ENCODE results near the gene PATZ1. TPM values are rescaled to one million over a fixed set of nuclear protein-coding genes. Genes with fewer than 3 reads are reported as not detected.

Gene PATZ1
- 50.1 TPM for total RNA-seq

DNA sequence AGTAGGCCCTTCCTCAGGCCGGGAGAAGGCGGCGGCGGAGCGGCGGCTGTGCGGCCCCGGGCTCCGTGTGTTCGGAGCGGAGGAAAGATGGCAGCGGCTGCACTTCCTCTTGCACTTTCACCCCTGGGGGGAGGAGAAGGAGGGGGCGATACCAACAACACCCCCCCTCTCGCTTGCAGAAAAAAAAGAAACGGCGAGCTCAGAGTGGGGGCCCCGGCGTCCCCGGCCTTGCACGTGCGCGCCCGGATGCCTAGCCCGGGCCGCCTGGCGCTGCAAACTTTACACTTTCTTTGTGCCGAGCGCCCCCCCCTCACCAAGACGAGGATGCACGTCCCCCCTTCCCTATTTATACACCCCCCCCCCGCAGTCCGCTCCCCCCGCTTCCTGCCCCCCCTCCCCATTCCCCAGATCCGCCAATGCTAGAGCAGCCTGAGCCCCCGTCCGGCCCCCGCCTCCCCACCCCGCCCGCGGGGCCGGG is at the start of gene PATZ1:
Gene PATZ1, minus strand, starts transcription at position 92 of the 478 bp plus-strand sequence. CDS start 744 bp downstream, outside the sequence.

GRCh38 chr22:31292236-31292989 is 53.7 kb downstream of the PATZ1 start, which contains the start of gene PIK3IP1:
Gene PIK3IP1, minus strand, starts transcription at chr22:31292488. Its CDS starts 144 bp downstream, at chr22:31292344.

Small RNA genes lying within 50 kb of the gene (small RNA-seq; reads per million reads assigned to genes)
- gene RNA5SP496 (ENCODE audit: low replicate concordance) (not detected), gene RNU6-338P (ENCODE audit: low replicate concordance) (not detected)

Other genes starting within 250 kb of the PATZ1 start
- gene SELENOM, start 238.8 kb downstream of the PATZ1 start, total RNA-seq, result 10.6 TPM
- 3.1 TPM for gene INPP5J, start 223.4 kb downstream of the PATZ1 start, total RNA-seq
- gene PLA2G3, start 205.8 kb downstream of the PATZ1 start, total RNA-seq, result not detected
- gene RNF185, start 186.2 kb downstream of the PATZ1 start, total RNA-seq, result 31.6 TPM
- gene LIMK2, start 134.0 kb downstream of the PATZ1 start, total RNA-seq, result 29.1 TPM
- gene PIK3IP1, start 53.9 kb downstream of the PATZ1 start, total RNA-seq, result 21.6 TPM
- 62.9 TPM for gene DRG1, start 53.3 kb upstream of the PATZ1 start, total RNA-seq
- 20.3 TPM for gene EIF4ENIF1, start 143.5 kb upstream of the PATZ1 start, total RNA-seq
- gene SFI1, start 150.2 kb upstream of the PATZ1 start, total RNA-seq, result 51.0 TPM